CD14-positive monocyte (primary cell): ENCODE results near the gene FAP. TPM values are rescaled to one million over a fixed set of nuclear protein-coding genes. Genes with fewer than 3 reads are reported as not detected.

Source experiments
- DNase-seq, 3 donors: peaks; one replicate each; pipeline ENCODE4 v3.0.0-alpha.2; 2011 to 2022
- H2AFZ ChIP-seq: 2 replicates; pipeline ENCODE4 v1.6.0; 2012; ENCODE audit warnings: mild to moderate bottlenecking, low read depth, low read length, inconsistent platforms; ENCODE audit not compliant: insufficient read depth, poor library complexity, severe bottlenecking
- H3K27ac ChIP-seq, 2 donors: 1 replicate in 1 of 2; 2 replicates in 1 of 2; pipeline ENCODE4 v1.5.1; 2012 to 2013; ENCODE audit warnings: low read length in 2 of 2, control low read depth in 1 of 2, inconsistent platforms in 1 of 2, low read depth in 1 of 2, mild to moderate bottlenecking in 1 of 2
- H3K27me3 ChIP-seq, 2 donors: one replicate each; pipeline versions ENCODE4 v1.6.0 to v1.6.1; 2011 to 2013; ENCODE audit warnings: low read length in 2 of 2; ENCODE audit not compliant: control insufficient read depth in 2 of 2, insufficient read depth in 2 of 2
- H3K36me3 ChIP-seq, 2 donors: replicated peaks in 1 of 2; 1 replicate in 1 of 2; 2 replicates in 1 of 2; pipeline versions ENCODE4 v1.5.1 to v1.6.1; 2012 to 2013; ENCODE audit warnings: low read length in 2 of 2, control low read depth in 1 of 2, inconsistent platforms in 1 of 2, mild to moderate bottlenecking in 1 of 2; ENCODE audit not compliant: insufficient read depth in 2 of 2, control insufficient read depth in 1 of 2
- H3K4me1 ChIP-seq, 2 donors: 1 replicate in 1 of 2; 2 replicates in 1 of 2; pipeline versions ENCODE4 v1.5.1 to v1.6.1; 2012 to 2013; ENCODE audit warnings: low read length in 2 of 2, control low read depth in 1 of 2, inconsistent platforms in 1 of 2, mild to moderate bottlenecking in 1 of 2, moderate library complexity in 1 of 2; ENCODE audit not compliant: insufficient read depth in 2 of 2, control insufficient read depth in 1 of 2
- H3K4me2 ChIP-seq: replicated peaks from 2 replicates; pipeline ENCODE3; 2012; ENCODE audit warnings: low read length, moderate library complexity, mild to moderate bottlenecking; ENCODE audit not compliant: poor library complexity, severe bottlenecking; ENCODE audit errors: extremely low read depth
- H3K4me3 ChIP-seq, 3 experiments: fragments of 200-600 bp in 1 of 3; sonication (generic) in 1 of 3; replicated peaks in 1 of 3; 1 replicate in 2 of 3; 2 replicates in 1 of 3; pipeline ENCODE4 v1.5.1; 2011 to 2013; ENCODE audit warnings: low read length in 3 of 3, mild to moderate bottlenecking in 3 of 3, control low read depth in 2 of 3, low read depth in 2 of 3, inconsistent platforms in 1 of 3, moderate library complexity in 1 of 3
- H3K79me2 ChIP-seq: 2 replicates; pipeline ENCODE4 v1.6.0; 2012; ENCODE audit warnings: mild to moderate bottlenecking, control low read depth, inconsistent platforms, low read length, moderate library complexity; ENCODE audit not compliant: insufficient read depth
- H3K9ac ChIP-seq: 2 replicates; pipeline ENCODE4 v1.6.0; 2017; ENCODE audit warnings: low read length, mild to moderate bottlenecking; ENCODE audit not compliant: insufficient read depth, poor library complexity, severe bottlenecking
- H3K9me3 ChIP-seq, 2 donors: replicated peaks in 1 of 2; 1 replicate in 1 of 2; 2 replicates in 1 of 2; pipeline versions ENCODE4 v1.5.1 to v1.6.1; 2012 to 2013; ENCODE audit warnings: low read length in 2 of 2, control low read depth in 1 of 2; ENCODE audit not compliant: control insufficient read depth in 1 of 2, insufficient read depth in 1 of 2
- H4K20me1 ChIP-seq: 2 replicates; pipeline ENCODE4 v1.6.0; 2012; ENCODE audit warnings: mild to moderate bottlenecking, low read length, control low read depth, moderate library complexity; ENCODE audit not compliant: insufficient read depth
- H3K27ac Mint-ChIP-seq, 7 donors: one replicate each; pipeline ENCODE4 v1.8.0; 2020; ENCODE audit warnings: mild to moderate bottlenecking in 7 of 7, mixed read lengths in 7 of 7, moderate library complexity in 6 of 7, inconsistent platforms in 2 of 7
- H3K27me3 Mint-ChIP-seq, 3 donors: one replicate each; pipeline ENCODE4 v1.8.0; 2021 to 2022; ENCODE audit warnings: low read depth in 3 of 3, mild to moderate bottlenecking in 3 of 3, mixed read lengths in 3 of 3, moderate library complexity in 3 of 3, inconsistent platforms in 1 of 3
- H3K36me3 Mint-ChIP-seq, 2 donors: one replicate each; pipeline ENCODE4 v1.8.0; 2020; ENCODE audit warnings: mixed read lengths in 2 of 2, inconsistent platforms in 1 of 2, mild to moderate bottlenecking in 1 of 2
- H3K4me1 Mint-ChIP-seq: one replicate; pipeline ENCODE4 v1.8.0; 2020; ENCODE audit warnings: mild to moderate bottlenecking, mixed read lengths
- H3K4me3 Mint-ChIP-seq, 2 donors: one replicate each; pipeline ENCODE4 v1.8.0; 2020; ENCODE audit warnings: mild to moderate bottlenecking in 2 of 2, mixed read lengths in 2 of 2, moderate library complexity in 1 of 2
- H3K9me3 Mint-ChIP-seq, 7 donors: one replicate each; pipeline ENCODE4 v1.8.0; 2020 to 2022; ENCODE audit warnings: mixed read lengths in 7 of 7, mild to moderate bottlenecking in 6 of 7, moderate library complexity in 6 of 7, inconsistent platforms in 2 of 7
- CTCF ChIP-seq: fragments of 200-600 bp; IDR thresholded peaks from one replicate; pipeline ENCODE4 v1.8.0; 2022; ENCODE audit warnings: antibody characterized with exemption, mild to moderate bottlenecking
- WGBS: methylation state at CpG from one replicate; pipeline ENCODE4 v1.1.5; 2013; ENCODE audit warnings: missing lambda C conversion rate; ENCODE audit not compliant: insufficient coverage; 5-methylcytosine and 5-hydroxymethylcytosine counted together
- intact Hi-C, 2 donors: fragments of 100-400 bp; cut with micrococcal nuclease; formaldehyde crosslinking; loops; one replicate each; pipeline versions ENCODE4 v1.15.0 to v1.15.1; 2023
- polyA plus RNA-seq, 3 donors: library from polyadenylated mRNA; depleted of rRNA in 1 of 3; unstranded in 2 of 3; stranded (reverse) in 1 of 3; fragments of 300-500 nt in 2 of 3; fragments of >200 nt in 1 of 3; fragmentation: Illumina TruSeq in 2 of 3; gene quantifications; 1 replicate in 2 of 3; 2 replicates in 1 of 3; pipeline ENCODE4 v1.2.3, GENCODE V29; 2012 to 2021

FAP gene
- polyA plus RNA-seq, 3 donors, result not detected

- H3K27me3 ChIP-seq, result no peaks in the 10 kb centered on the region
- H3K9me3 ChIP-seq, result no peaks in the 10 kb centered on the region
- no CpG with 5 or more reads among the region's 1 CpG for WGBS
- DNase-seq, result no peak
- peaks cover 0 to 2% (median 0%) of the 10 kb centered on the region in 7 donors for H3K9me3 Mint-ChIP-seq
- no peak overlapping the region for H2AFZ ChIP-seq
- H3K4me1 ChIP-seq, result no peaks in the 10 kb centered on the region
- no peak for TF ChIP-seq CTCF
- H3K4me3 ChIP-seq, result no peak overlapping the region
- no peaks in the 10 kb centered on the region for H3K27me3 Mint-ChIP-seq
- H3K27ac ChIP-seq, result no peak overlapping the region
- no peaks in the 10 kb centered on the region for H3K79me2 ChIP-seq
- no peaks in the 10 kb centered on the region for H3K36me3 Mint-ChIP-seq
- intact Hi-C loops, result no loop called here
- no peak overlapping the region for H3K27ac Mint-ChIP-seq
- no peaks in the 10 kb centered on the region for H4K20me1 ChIP-seq
- no peak overlapping the region for H3K9ac ChIP-seq
- H3K36me3 ChIP-seq, result no peaks in the 10 kb centered on the region
- no peak overlapping the region for H3K4me3 Mint-ChIP-seq
- no peak overlapping the region for H3K4me2 ChIP-seq
- peaks cover 1% of the 10 kb centered on the region for H3K4me1 Mint-ChIP-seq
These were observed 470 bp upstream of the FAP start for GRCh38 chr2:162243715-162244114.

GRCh38 chr2:162242586-162243280, 512 bp downstream of the FAP start:
- Histone ChIP-seq H3K79me2 (no peaks in the 10 kb centered on the region), H3K4me3 (no peak overlapping the region), H3K36me3 (no peaks in the 10 kb centered on the region), H3K4me1 (no peaks in the 10 kb centered on the region), H3K9me3 (no peaks in the 10 kb centered on the region), H3K27ac (no peak overlapping the region), H3K9ac (no peak overlapping the region), H3K4me2 (no peak overlapping the region), H2AFZ (no peak overlapping the region), H4K20me1 (no peaks in the 10 kb centered on the region), H3K27me3 (no peaks in the 10 kb centered on the region)
- Mint-ChIP-seq H3K27ac (peak overlapping the region in 1 of 7 donors; percentile 46), H3K36me3 (no peaks in the 10 kb centered on the region), H3K9me3 (peaks cover 0 to 2% (median 0%) of the 10 kb centered on the region in 7 donors), H3K4me3 (no peak overlapping the region), H3K4me1 (peaks cover 1% of the 10 kb centered on the region), H3K27me3 (no peaks in the 10 kb centered on the region)
- DNase-seq, result no peak
- 90% methylated on average over 2 of the region's 5 CpGs for WGBS
- intact Hi-C loops, result no loop called here
- no peak for TF ChIP-seq CTCF
